KMS-11 (cell line): ENCODE results near the gene INTS4.
"Not testable (repeated sequence)": the region's sequence is repeated elsewhere in the genome, so short reads cannot be mapped to it uniquely, and the experiment has no call there.

Experiments used
- H2AFZ ChIP-seq: fragments of 200-600 bp; sonication (generic); 2 replicates; pipeline ENCODE4 v1.6.1; 2016; ENCODE audit warnings: antibody characterized with exemption, mixed run types, low read depth
- H3K27ac ChIP-seq: fragments of 200-600 bp; sonication (generic); 2 replicates; pipeline ENCODE4 v1.6.1; 2016; ENCODE audit warnings: mild to moderate bottlenecking, mixed run types
- H3K27me3 ChIP-seq: fragments of 200-600 bp; sonication (generic); 2 replicates; pipeline ENCODE4 v1.6.1; 2017; ENCODE audit warnings: mild to moderate bottlenecking, low read depth, mixed run types, moderate library complexity; ENCODE audit not compliant: insufficient read depth
- H3K36me3 ChIP-seq: fragments of 200-600 bp; sonication (generic); 2 replicates; pipeline ENCODE4 v1.6.1; 2017; ENCODE audit warnings: mild to moderate bottlenecking, mixed run types; ENCODE audit not compliant: insufficient read depth
- H3K4me1 ChIP-seq: fragments of 200-600 bp; sonication (generic); 2 replicates; pipeline ENCODE4 v1.6.1; 2016; ENCODE audit warnings: mild to moderate bottlenecking, low read depth, mixed run types; ENCODE audit not compliant: poor library complexity, severe bottlenecking
- H3K4me2 ChIP-seq: fragments of 200-600 bp; sonication (generic); 2 replicates; pipeline ENCODE4 v1.7.0; 2016; ENCODE audit warnings: mild to moderate bottlenecking, mixed run types
- H3K4me3 ChIP-seq: fragments of 200-600 bp; sonication (generic); IDR thresholded peaks from 2 replicates; pipeline ENCODE4 v1.6.1; 2017; ENCODE audit warnings: low read depth, low read length, mixed read lengths; ENCODE audit not compliant: insufficient read depth
- H3K79me2 ChIP-seq: fragments of 200-600 bp; sonication (generic); 2 replicates; pipeline ENCODE4 v1.6.1; 2016; ENCODE audit warnings: low read depth, mixed run types; ENCODE audit not compliant: insufficient read depth
- H3K9ac ChIP-seq: fragments of 200-600 bp; sonication (generic); 2 replicates; pipeline ENCODE4 v1.6.1; 2016; ENCODE audit warnings: mild to moderate bottlenecking, mixed run types
- H4K20me1 ChIP-seq: fragments of 200-600 bp; sonication (generic); 2 replicates; pipeline ENCODE4 v1.6.1; 2016; ENCODE audit warnings: mild to moderate bottlenecking, mixed run types; ENCODE audit not compliant: insufficient read depth
- CTCF ChIP-seq: fragments of 200-600 bp; sonication (generic); conservative IDR thresholded peaks from 2 replicates; pipeline ENCODE4 v1.6.1; 2017; ENCODE audit warnings: low read depth, mild to moderate bottlenecking, antibody characterized with exemption, low read length, moderate library complexity, mixed read lengths

INTS4 gene

GRCh38 chr11:77994434-77995362, at the start of gene INTS4:
INTS4 (minus strand) TSS chr11:77994668; CDS start chr11:77994643, 25 bp downstream.
- peak within 1 kb of the TSS; percentile 93 for H2AFZ ChIP-seq
- peak within 1 kb of the TSS; percentile 51; the same call in 1 of the 2 replicates for H3K9ac ChIP-seq
- no peaks in the 10 kb centered on the region for H3K36me3 ChIP-seq
- no peak for TF ChIP-seq CTCF
- H3K79me2 ChIP-seq = peaks cover 17% of the 10 kb centered on the region; the same call in 1 of the 2 replicates
- H3K4me3 ChIP-seq = no peak within 1 kb of the TSS
- no peaks in the 10 kb centered on the region for H3K27me3 ChIP-seq
- H4K20me1 ChIP-seq = no peaks in the 10 kb centered on the region
- peaks cover 10% of the 10 kb centered on the region for H3K4me1 ChIP-seq
- H3K27ac ChIP-seq = peak within 1 kb of the TSS; percentile 55
- peak within 1 kb of the TSS; percentile 92 for H3K4me2 ChIP-seq

GRCh38 chr11:78041843-78042440, 47.5 kb upstream of the INTS4 start:
- Histone ChIP-seq H3K4me3 (no peak overlapping the region), H3K4me2 (no peak overlapping the region), H3K36me3 (no peaks in the 10 kb centered on the region), H3K27ac (no peak overlapping the region), H3K27me3 (no peaks in the 10 kb centered on the region), H2AFZ (no peak overlapping the region), H3K4me1 (peaks cover 34% of the 10 kb centered on the region), H3K9ac (no peak overlapping the region), H3K79me2 (no peaks in the 10 kb centered on the region), H4K20me1 (no peaks in the 10 kb centered on the region)
- no peak for TF ChIP-seq CTCF

GRCh38 chr11:78041380-78041719, 46.9 kb upstream of the INTS4 start:
- not testable (repeated sequence) for H2AFZ ChIP-seq, H3K79me2 ChIP-seq, H3K4me3 ChIP-seq, H3K4me2 ChIP-seq, H3K27me3 ChIP-seq, H4K20me1 ChIP-seq, H3K27ac ChIP-seq, H3K9ac ChIP-seq, H3K36me3 ChIP-seq
- H3K4me1 ChIP-seq = peaks cover 30% of the 10 kb centered on the region

GRCh38 chr11:78040691-78041379, 46.4 kb upstream of the INTS4 start:
- H3K27me3 ChIP-seq = no peaks in the 10 kb centered on the region
- no peak for TF ChIP-seq CTCF
- H3K36me3 ChIP-seq = no peaks in the 10 kb centered on the region
- H3K9ac ChIP-seq = no peak overlapping the region
- H3K79me2 ChIP-seq = no peaks in the 10 kb centered on the region
- peaks cover 27% of the 10 kb centered on the region for H3K4me1 ChIP-seq
- H3K27ac ChIP-seq = no peak overlapping the region
- H4K20me1 ChIP-seq = no peaks in the 10 kb centered on the region
- no peak overlapping the region for H3K4me2 ChIP-seq
- H2AFZ ChIP-seq = no peak overlapping the region
- H3K4me3 ChIP-seq = no peak overlapping the region
